Muscle layer of duodenum (tissue), 2 donors: ENCODE results near the gene USP47.

Source experiments
- H3K27ac ChIP-seq: one replicate; pipeline ENCODE4 v1.7.0; 2013; ENCODE audit warnings: mild to moderate bottlenecking, low read length
- H3K27me3 ChIP-seq: one replicate; pipeline ENCODE4 v1.7.0; 2013; ENCODE audit warnings: low read depth, mild to moderate bottlenecking, control low read depth, low read length
- H3K36me3 ChIP-seq, 2 donors: one replicate each; pipeline ENCODE4 v1.7.0; 2013; ENCODE audit warnings: low read length in 2 of 2, control low read depth in 1 of 2, mild to moderate bottlenecking in 1 of 2; ENCODE audit not compliant: insufficient read depth in 2 of 2, control insufficient read depth in 1 of 2
- H3K4me1 ChIP-seq, 2 donors: one replicate each; pipeline ENCODE4 v1.7.0; 2013; ENCODE audit warnings: low read length in 2 of 2, mild to moderate bottlenecking in 2 of 2, control low read depth in 1 of 2, moderate library complexity in 1 of 2; ENCODE audit not compliant: insufficient read depth in 2 of 2, control insufficient read depth in 1 of 2
- H3K4me3 ChIP-seq, 2 donors: one replicate each; pipeline ENCODE4 v1.7.0; 2013; ENCODE audit warnings: low read length in 2 of 2, low read depth in 1 of 2, mild to moderate bottlenecking in 1 of 2
- H3K9me3 ChIP-seq, 2 donors: one replicate each; pipeline ENCODE4 v1.7.0; 2013; ENCODE audit warnings: low read length in 2 of 2, control low read depth in 1 of 2, mild to moderate bottlenecking in 1 of 2; ENCODE audit not compliant: control insufficient read depth in 1 of 2
- donor health status: healthy.

USP47 gene

DNA sequence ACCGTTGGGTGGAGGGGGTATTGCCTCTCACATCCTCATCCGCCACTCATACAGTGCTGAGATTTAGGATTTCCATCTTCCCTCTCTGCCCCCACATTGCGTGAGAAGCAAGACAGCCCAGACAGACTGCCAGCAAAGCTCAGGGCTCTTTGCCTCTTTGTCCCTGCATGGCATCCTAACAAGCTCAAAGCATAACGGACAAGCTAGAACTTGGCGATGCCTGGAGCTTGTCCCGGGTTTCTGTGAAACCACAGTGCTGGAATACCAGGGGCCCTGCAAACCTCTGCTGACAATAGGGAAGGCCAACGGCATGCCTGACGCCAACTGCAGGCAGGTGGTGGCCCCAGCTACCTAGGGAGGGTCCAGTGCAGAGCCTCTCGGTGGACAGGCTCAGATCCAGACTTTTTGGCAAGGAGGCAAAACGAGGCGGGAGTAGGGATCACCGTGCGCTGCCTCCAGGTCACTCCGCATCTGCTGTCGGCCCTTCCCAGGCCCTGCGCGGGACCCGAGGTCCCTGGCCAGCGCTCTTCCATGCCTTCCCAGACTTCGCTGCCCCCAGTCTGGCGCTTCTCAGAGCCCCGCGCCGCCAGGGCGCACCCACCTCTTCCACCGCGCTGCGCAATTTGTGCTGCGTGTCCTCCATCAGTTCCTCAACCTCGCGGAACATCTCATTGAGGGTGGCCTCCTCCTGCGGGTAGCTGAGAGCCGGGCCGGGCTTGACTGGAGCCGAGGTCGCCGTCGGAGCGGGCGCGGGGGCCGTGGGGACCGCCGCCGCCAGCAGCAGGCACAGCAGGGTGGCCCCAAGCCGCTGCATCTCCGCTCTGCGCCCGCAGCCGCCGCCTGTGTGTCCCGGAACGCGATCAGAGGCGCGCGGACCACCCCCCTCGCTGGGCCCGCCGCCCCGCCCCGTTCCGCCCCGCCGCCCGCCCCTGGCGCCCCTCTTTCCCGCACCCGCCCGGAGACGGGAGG lies 166.3 kb downstream of the USP47 start, which contains the start of gene DKK3:
DKK3 (minus strand) TSS at position 858 of the 969 bp plus-strand sequence; CDS start at position 814, 44 bp downstream.
- Histone ChIP-seq H3K27me3 (peaks cover 6% of the 10 kb centered on the region), H3K36me3 (no peaks in the 10 kb centered on the region), H3K4me3 (peak within 1 kb of the TSS; percentile 54 to 73), H3K4me1 (peaks cover 0 to 4% of the 10 kb centered on the region in 2 donors), H3K9me3 (no peaks in the 10 kb centered on the region), H3K27ac (no peak within 1 kb of the TSS)
